HepG2 (cell line): Measurements from ENCODE around the gene C1orf35. TPM values are rescaled to one million over a fixed set of nuclear protein-coding genes. Genes with fewer than 3 reads are reported as not detected.

Experiments
- ATAC-seq: fragments of 200-7000 bp; cut with Tn5 transposase; 3 replicates; pipeline ENCODE4 v1.9.1; 2020; ENCODE audit warnings: mild to moderate bottlenecking, moderate library complexity
- BruUV-seq: library from RNA; stranded (reverse); fragments of 400-500 nt; replicated peaks from 2 replicates; lab custom pipeline; 2021; lab: Mats Ljungman, UMichigan
- CTCF ChIA-PET: fragments of 300-600 bp; formaldehyde crosslinking; extraction: SDS; loops from one replicate; lab custom pipeline; 2021; ENCODE audit warnings: low total read pairs, inconsistent platforms, low intra/inter-chr PET ratio; lab: Yijun Ruan, JAX
- POLR2A ChIA-PET: fragments of 350-600 bp; sonication (Branson Sonifier 250); formaldehyde crosslinking; loops from one replicate; lab custom pipeline; 2020; ENCODE audit warnings: antibody characterized with exemption, inconsistent platforms; lab: Yijun Ruan, JAX
- DNase-seq: peaks from one replicate; pipeline ENCODE4 v3.0.0-alpha.2; 2015; ENCODE audit warnings: low spot score
- FAIRE-seq: peaks from 3 replicates; lab custom pipeline; 2011; peaks lifted over from hg19 to GRCh38; lab: Jason Lieb, UNC
- H2AFZ ChIP-seq: one replicate; pipeline ENCODE4 v1.6.1; 2011; ENCODE audit warnings: low read length, inconsistent platforms
- H3K27ac ChIP-seq: fragments of 300-600 bp; 3 replicates; pipeline ENCODE4 v1.8.0; 2011; ENCODE audit warnings: mixed run types, mild to moderate bottlenecking, mixed read lengths, low read length, inconsistent platforms; ENCODE audit not compliant: insufficient read depth; ENCODE audit errors: extremely low read length
- H3K27me3 ChIP-seq, 2 experiments: fragments of 200-600 bp in 1 of 2; 2 replicates in 1 of 2; 3 replicates in 1 of 2; pipeline versions ENCODE4 v1.6.0 to v1.8.0; 2011; ENCODE audit warnings: low read length in 2 of 2, mild to moderate bottlenecking in 2 of 2, moderate library complexity in 2 of 2, inconsistent platforms in 1 of 2; ENCODE audit not compliant: insufficient read depth in 2 of 2, control insufficient read depth in 1 of 2
- H3K36me3 ChIP-seq, 2 experiments: fragments of 200-600 bp in 1 of 2; replicated peaks in 1 of 2; 2 replicates in 1 of 2; 3 replicates in 1 of 2; pipeline versions ENCODE4 v1.5.1 to v1.8.0; 2011; ENCODE audit warnings: low read length in 2 of 2, inconsistent platforms in 1 of 2; ENCODE audit not compliant: insufficient read depth in 2 of 2, control insufficient read depth in 1 of 2
- H3K4me1 ChIP-seq: 2 replicates; pipeline ENCODE4 v1.5.1; 2012; ENCODE audit warnings: low read length, inconsistent platforms; ENCODE audit not compliant: insufficient read depth
- H3K4me2 ChIP-seq: 2 replicates; pipeline ENCODE4 v1.6.0; 2011; ENCODE audit warnings: low read depth, low read length, inconsistent platforms
- H3K4me3 ChIP-seq, 3 experiments: fragments of 200-600 bp in 1 of 3; sonication (generic), shearing (Covaris generic) in 1 of 3; replicated peaks in 1 of 3; 2 replicates each; pipeline ENCODE4 v1.5.1; 2011 to 2016; ENCODE audit warnings: low read length in 3 of 3, inconsistent platforms in 2 of 3, low read depth in 2 of 3, mild to moderate bottlenecking in 2 of 3, control low read depth in 1 of 3, mixed read lengths in 1 of 3; ENCODE audit not compliant: insufficient read depth in 1 of 3
- H3K79me2 ChIP-seq: one replicate; pipeline ENCODE4 v1.6.1; 2011; ENCODE audit warnings: low read length, inconsistent platforms; ENCODE audit not compliant: insufficient read depth
- H3K9ac ChIP-seq: 2 replicates; pipeline ENCODE4 v1.6.0; 2011; ENCODE audit warnings: mild to moderate bottlenecking, low read depth, low read length, inconsistent platforms; ENCODE audit not compliant: insufficient read depth
- H3K9me3 ChIP-seq: 2 replicates; pipeline ENCODE4 v1.5.1; 2012; ENCODE audit warnings: mild to moderate bottlenecking, low read length
- H4K20me1 ChIP-seq: 2 replicates; pipeline ENCODE4 v1.6.0; 2011; ENCODE audit warnings: inconsistent platforms, mild to moderate bottlenecking, low read length, moderate library complexity; ENCODE audit not compliant: insufficient read depth
- ARID5B ChIP-seq: IDR thresholded peaks from 2 replicates; pipeline ENCODE4 v1.4.0; 2020; ENCODE audit warnings: mild to moderate bottlenecking, missing genetic modification reagents
- CAMTA2 ChIP-seq: sonication (generic); formaldehyde crosslinking; IDR thresholded peaks from 2 replicates; pipeline ENCODE4 v1.4.0; 2020; ENCODE audit warnings: mild to moderate bottlenecking, missing genetic modification reagents, borderline replicate concordance
- FOXO1 ChIP-seq: sonication (generic); formaldehyde crosslinking; IDR thresholded peaks from 2 replicates; pipeline ENCODE4 v1.4.0; 2020; ENCODE audit warnings: missing genetic modification reagents
- HMG20A ChIP-seq: IDR thresholded peaks from 2 replicates; pipeline ENCODE4 v1.6.1; 2016; ENCODE audit warnings: borderline replicate concordance
- KAT8 ChIP-seq: IDR thresholded peaks from 2 replicates; pipeline ENCODE4 v1.6.1; 2016; ENCODE audit warnings: missing genetic modification reagents, missing compliant biosample characterization
- TSC22D2 ChIP-seq: sonication (generic); formaldehyde crosslinking; IDR thresholded peaks from 2 replicates; pipeline ENCODE4 v1.5.1; 2020; ENCODE audit warnings: missing genetic modification reagents, mild to moderate bottlenecking, borderline replicate concordance
- ZFP36L2 ChIP-seq: sonication (generic); formaldehyde crosslinking; IDR thresholded peaks from 2 replicates; pipeline ENCODE4 v1.4.0; 2020; ENCODE audit warnings: missing genetic modification reagents
- ZNF776 ChIP-seq: sonication (generic); formaldehyde crosslinking; IDR thresholded peaks from 2 replicates; pipeline ENCODE4 v1.4.0; 2020; ENCODE audit warnings: mild to moderate bottlenecking, missing genetic modification reagents
- ZNF800 ChIP-seq: sonication (generic); formaldehyde crosslinking; IDR thresholded peaks from 2 replicates; pipeline ENCODE4 v1.4.0; 2020; ENCODE audit warnings: missing genetic modification reagents
- ZZZ3 ChIP-seq: sonication (generic); formaldehyde crosslinking; IDR thresholded peaks from 2 replicates; pipeline ENCODE4 v1.4.0; 2020; ENCODE audit warnings: missing genetic modification reagents, mild to moderate bottlenecking, borderline replicate concordance
- WGBS: methylation state at CpG from one replicate; pipeline ENCODE4 v1.1.6; 2017; ENCODE audit warnings: low lambda C conversion rate; 5-methylcytosine and 5-hydroxymethylcytosine counted together
- in situ Hi-C: cut with HindIII; loops from 2 replicates; pipeline ENCODE4 v1.10.0; 2017; ENCODE audit warnings: low pct_unique_long_range_greater_than_20kb; ENCODE audit not compliant: extremely low pct_ligation_motif_present
- intact Hi-C: fragments of 100-400 bp; cut with micrococcal nuclease; formaldehyde crosslinking; loops from one replicate; pipeline ENCODE4 v1.10.0; 2022; ENCODE audit not compliant: unreplicated experiment
- polyA plus RNA-seq, 8 experiments: library from polyadenylated mRNA; depleted of rRNA in 3 of 8; stranded (reverse) in 7 of 8; unstranded in 1 of 8; fragments of >200 nt; fragmentation: Illumina TruSeq in 4 of 8; extraction: Trizol in 4 of 8; gene quantifications; 2 replicates each; pipeline versions ENCODE4 v1.2.1 to v1.2.3, GENCODE V29; 2011 to 2016; ENCODE audit warnings: low read depth in 4 of 8, missing spikeins in 1 of 8, mixed read lengths in 1 of 8; ENCODE audit not compliant: insufficient read depth in 1 of 8
- total RNA-seq, 5 experiments: library from RNA; depleted of rRNA; stranded (reverse); fragments of >200 nt; fragmentation: Illumina TruSeq; extraction: Trizol; gene quantifications; 2 replicates each; pipeline ENCODE4 v1.2.3, GENCODE V29; 2016; ENCODE audit warnings: low read depth in 1 of 5
- TF ChIP-seq, protein P1 (sequence below): sonication (generic); formaldehyde crosslinking; IDR thresholded peaks from 2 replicates; pipeline ENCODE4 v1.4.0; 2020; ENCODE audit warnings: missing genetic modification reagents
- TF ChIP-seq, protein P2 (sequence below), 2 experiments: sonication (generic) in 1 of 2; formaldehyde crosslinking in 1 of 2; IDR thresholded peaks; 2 replicates each; pipeline versions ENCODE4 v1.4.0 to v1.6.1; 2016 to 2020; ENCODE audit warnings: borderline replicate concordance in 1 of 2, low read depth in 1 of 2, mild to moderate bottlenecking in 1 of 2, missing genetic modification reagents in 1 of 2

The C1orf35 gene
- total and polyA plus RNA-seq, 2 of the 13 experiments (the other 11 are each of a cell fraction or from before 2014, with no cell fraction given) = 8.1 to 19.3 TPM

- ChIA-PET POLR2A (no interaction called here), CTCF (no interaction called here)
- TF ChIP-seq TSC22D2 (CRISPR knock-in tag) (no peak), ZNF800 (CRISPR knock-in tag) (no peak), CAMTA2 (CRISPR knock-in tag) (no peak), HMG20A (CRISPR knock-in tag) (no peak), ZNF776 (CRISPR knock-in tag) (no peak), ARID5B (CRISPR knock-in tag) (no peak), FOXO1 (CRISPR knock-in tag) (no peak), ZZZ3 (CRISPR knock-in tag) (no peak), ZFP36L2 (no peak), KAT8 (CRISPR knock-in tag) (no peak)
- TF ChIP-seq, protein P1, sequence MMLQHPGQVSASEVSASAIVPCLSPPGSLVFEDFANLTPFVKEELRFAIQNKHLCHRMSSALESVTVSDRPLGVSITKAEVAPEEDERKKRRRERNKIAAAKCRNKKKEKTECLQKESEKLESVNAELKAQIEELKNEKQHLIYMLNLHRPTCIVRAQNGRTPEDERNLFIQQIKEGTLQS (CRISPR knock-in tag) = no peak
- TF ChIP-seq, protein P2, sequence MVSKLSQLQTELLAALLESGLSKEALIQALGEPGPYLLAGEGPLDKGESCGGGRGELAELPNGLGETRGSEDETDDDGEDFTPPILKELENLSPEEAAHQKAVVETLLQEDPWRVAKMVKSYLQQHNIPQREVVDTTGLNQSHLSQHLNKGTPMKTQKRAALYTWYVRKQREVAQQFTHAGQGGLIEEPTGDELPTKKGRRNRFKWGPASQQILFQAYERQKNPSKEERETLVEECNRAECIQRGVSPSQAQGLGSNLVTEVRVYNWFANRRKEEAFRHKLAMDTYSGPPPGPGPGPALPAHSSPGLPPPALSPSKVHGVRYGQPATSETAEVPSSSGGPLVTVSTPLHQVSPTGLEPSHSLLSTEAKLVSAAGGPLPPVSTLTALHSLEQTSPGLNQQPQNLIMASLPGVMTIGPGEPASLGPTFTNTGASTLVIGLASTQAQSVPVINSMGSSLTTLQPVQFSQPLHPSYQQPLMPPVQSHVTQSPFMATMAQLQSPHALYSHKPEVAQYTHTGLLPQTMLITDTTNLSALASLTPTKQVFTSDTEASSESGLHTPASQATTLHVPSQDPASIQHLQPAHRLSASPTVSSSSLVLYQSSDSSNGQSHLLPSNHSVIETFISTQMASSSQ (IDR thresholded peaks at IDR 0.05; ENCODE audit: low read depth) = no peak
- TF ChIP-seq, protein P2 (CRISPR knock-in tag; IDR thresholded peaks at IDR 0.05; ENCODE audit: borderline replicate concordance) = no peak
Observed at GRCh38 chr1:228079013-228079412, 24.1 kb downstream of the C1orf35 start.

More at GRCh38 chr1:228079013-228079412, 24.1 kb downstream of the C1orf35 start:
- Histone ChIP-seq H3K4me3 (no peak overlapping the region), H2AFZ (no peak overlapping the region), H4K20me1 (peaks cover 7% of the 10 kb centered on the region), H3K27me3 (peaks cover 3 to 22% of the 10 kb centered on the region in 2 experiments; a peak in 3 of 5 replicates), H3K79me2 (peaks cover 27% of the 10 kb centered on the region), H3K9ac (no peak overlapping the region), H3K9me3 (no peaks in the 10 kb centered on the region), H3K36me3 (no peaks in the 10 kb centered on the region), H3K27ac (no peak overlapping the region), H3K4me1 (peaks cover 8% of the 10 kb centered on the region), H3K4me2 (no peak overlapping the region)
- WGBS = 82% methylated on average over 5 of the region's 7 CpGs
- in situ Hi-C loops = loop anchor here (5.0 kb wide), 1 partner anchor 77 kb away; no protein-coding TSS in a partner anchor
- FAIRE-seq (no peak), ATAC-seq (no peak), DNase-seq (no peak)
- BruUV-seq = no TSS peak
- intact Hi-C loops = no loop called here
